ENCODE data around the gene MLLT10. TPM values are rescaled to one million over a fixed set of nuclear protein-coding genes. Genes with fewer than 3 reads are reported as not detected.

MLLT10 gene
- total RNA-seq (2014; rRNA removed; shearing (Covaris generic); ENCODE audit: low replicate concordance), result 15.2 and 22.5 TPM in 2 replicates

GRCh38 chr10:21533467-21534279 is at the start of gene MLLT10:
Gene MLLT10, plus strand, starts transcription at chr10:21534232. Its CDS starts 413 bp downstream, at chr10:21534645.
- Histone ChIP-seq H3K4me3 (peak within 1 kb of the TSS; percentile 69), H3K27me3 (no peaks in the 10 kb centered on the region), H3K9me3 (no peaks in the 10 kb centered on the region), H3K36me3 (peaks cover 31% of the 10 kb centered on the region)
- peak; percentile 97 for DNase-seq

- Histone ChIP-seq H3K27me3 (no peaks in the 10 kb centered on the region), H3K36me3 (no peaks in the 10 kb centered on the region), H3K9me3 (no peaks in the 10 kb centered on the region), H3K4me3 (no peak overlapping the region)
- DNase-seq, result no peak
These were observed 46.4 kb upstream of the MLLT10 start for GRCh38 chr10:21487416-21488180.

GRCh38 chr10:21488246-21488956 is 45.6 kb upstream of the MLLT10 start:
- Histone ChIP-seq H3K27me3 (no peaks in the 10 kb centered on the region), H3K4me3 (no peak overlapping the region), H3K9me3 (no peaks in the 10 kb centered on the region), H3K36me3 (no peaks in the 10 kb centered on the region)
- DNase-seq, result no peak

- no peaks in the 10 kb centered on the region for H3K36me3 ChIP-seq
- no peaks in the 10 kb centered on the region for H3K9me3 ChIP-seq
- H3K4me3 ChIP-seq, result no peak overlapping the region
- H3K27me3 ChIP-seq, result no peaks in the 10 kb centered on the region
- no peak for DNase-seq
These were observed 45.0 kb upstream of the MLLT10 start for GRCh38 chr10:21488957-21489446.

- no peaks in the 10 kb centered on the region for H3K27me3 ChIP-seq
- no peak for DNase-seq
- H3K36me3 ChIP-seq, result no peaks in the 10 kb centered on the region
- H3K4me3 ChIP-seq, result no peak overlapping the region
- no peaks in the 10 kb centered on the region for H3K9me3 ChIP-seq
These were observed 43.9 kb upstream of the MLLT10 start for GRCh38 chr10:21490028-21490710.

- no peaks in the 10 kb centered on the region for H3K27me3 ChIP-seq
- no peak overlapping the region for H3K4me3 ChIP-seq
- no peaks in the 10 kb centered on the region for H3K9me3 ChIP-seq
- no peaks in the 10 kb centered on the region for H3K36me3 ChIP-seq
- DNase-seq, result no peak
These were observed 43.3 kb upstream of the MLLT10 start for GRCh38 chr10:21490711-21491105.

- no peaks in the 10 kb centered on the region for H3K9me3 ChIP-seq
- no peaks in the 10 kb centered on the region for H3K36me3 ChIP-seq
- no peak overlapping the region for H3K4me3 ChIP-seq
- no peak for DNase-seq
- H3K27me3 ChIP-seq, result no peaks in the 10 kb centered on the region
These were observed 41.6 kb upstream of the MLLT10 start for GRCh38 chr10:21492421-21492820.

- Histone ChIP-seq H3K27me3 (no peaks in the 10 kb centered on the region), H3K36me3 (no peaks in the 10 kb centered on the region), H3K9me3 (no peaks in the 10 kb centered on the region), H3K4me3 (no peak overlapping the region)
- DNase-seq, result no peak
These were observed 40.2 kb upstream of the MLLT10 start for GRCh38 chr10:21493784-21494183.

GRCh38 chr10:21494191-21495001 is 39.6 kb upstream of the MLLT10 start:
- Histone ChIP-seq H3K27me3 (no peaks in the 10 kb centered on the region), H3K36me3 (no peaks in the 10 kb centered on the region), H3K9me3 (no peaks in the 10 kb centered on the region), H3K4me3 (peak overlapping the region; percentile 66)
- DNase-seq, result peak; percentile 30

GRCh38 chr10:21495002-21495751 is 38.9 kb upstream of the MLLT10 start:
- H3K4me3 ChIP-seq, result peak overlapping the region; percentile 66
- no peaks in the 10 kb centered on the region for H3K36me3 ChIP-seq
- no peak for DNase-seq
- H3K27me3 ChIP-seq, result no peaks in the 10 kb centered on the region
- H3K9me3 ChIP-seq, result no peaks in the 10 kb centered on the region

GRCh38 chr10:21495752-21496342 is 38.2 kb upstream of the MLLT10 start:
- DNase-seq, result peak; percentile 82
- Histone ChIP-seq H3K36me3 (no peaks in the 10 kb centered on the region), H3K27me3 (no peaks in the 10 kb centered on the region), H3K9me3 (no peaks in the 10 kb centered on the region), H3K4me3 (peak overlapping the region; percentile 66)

GRCh38 chr10:21496343-21497176 is 37.5 kb upstream of the MLLT10 start:
- peak; percentile 27 for DNase-seq
- Histone ChIP-seq H3K36me3 (no peaks in the 10 kb centered on the region), H3K27me3 (no peaks in the 10 kb centered on the region), H3K4me3 (peak overlapping the region; percentile 66), H3K9me3 (no peaks in the 10 kb centered on the region)

- H3K4me3 ChIP-seq, result peak overlapping the region; percentile 66
- no peaks in the 10 kb centered on the region for H3K27me3 ChIP-seq
- no peaks in the 10 kb centered on the region for H3K9me3 ChIP-seq
- no peaks in the 10 kb centered on the region for H3K36me3 ChIP-seq
- peak; percentile 90 for DNase-seq
These were observed 36.7 kb upstream of the MLLT10 start for GRCh38 chr10:21497177-21497807.

- no peaks in the 10 kb centered on the region for H3K27me3 ChIP-seq
- no peak for DNase-seq
- H3K9me3 ChIP-seq, result no peaks in the 10 kb centered on the region
- H3K36me3 ChIP-seq, result no peaks in the 10 kb centered on the region
- no peak overlapping the region for H3K4me3 ChIP-seq
These were observed 35.7 kb upstream of the MLLT10 start for GRCh38 chr10:21498377-21498776.

All from MG63 (cell line).